ENCODE data around the gene PDE9A.

Gene PDE9A

GRCh38 chr21:42760361-42760950 is 107.0 kb downstream of the PDE9A start:
- no peak for DNase-seq

DNA sequence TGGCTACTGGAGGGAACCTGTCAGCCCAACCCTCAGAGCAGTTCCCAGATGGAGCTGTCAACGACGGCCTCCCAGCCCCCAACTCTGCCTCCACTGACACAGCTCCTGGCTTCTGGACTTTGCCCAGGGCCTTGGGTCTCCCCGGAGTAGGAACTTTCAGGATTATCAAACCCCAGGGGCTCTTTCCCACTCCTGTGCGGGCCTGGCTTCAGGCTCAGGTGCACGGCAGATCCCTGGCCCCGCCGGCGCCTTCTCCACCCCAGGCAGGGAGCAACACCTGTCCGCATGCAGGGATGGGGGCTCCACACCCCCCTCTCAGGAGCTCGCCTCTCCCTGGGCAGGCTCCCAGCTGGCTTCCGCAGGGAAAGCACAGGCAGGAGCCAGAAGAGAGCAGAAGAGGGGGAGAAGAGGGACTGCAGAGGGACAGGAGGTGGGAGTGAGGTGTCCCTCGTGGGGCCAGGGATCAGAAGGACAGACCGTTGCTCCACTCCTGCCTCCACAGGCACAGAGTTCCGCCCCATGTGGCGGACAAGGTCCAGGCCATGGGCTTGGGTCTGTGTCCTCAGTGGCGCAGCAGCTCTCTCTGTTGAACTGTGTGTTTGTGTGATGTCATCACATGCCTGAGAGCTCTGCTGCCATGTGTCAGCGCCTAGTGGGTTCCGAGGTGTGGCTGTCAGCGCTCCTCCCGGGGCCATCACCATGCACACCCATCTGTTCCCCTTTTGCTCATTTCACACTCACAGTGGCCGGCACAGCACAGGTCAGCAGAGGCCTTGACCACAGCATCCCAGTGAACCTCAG is 107.7 kb downstream of the PDE9A start:
- no peak for DNase-seq

DNA sequence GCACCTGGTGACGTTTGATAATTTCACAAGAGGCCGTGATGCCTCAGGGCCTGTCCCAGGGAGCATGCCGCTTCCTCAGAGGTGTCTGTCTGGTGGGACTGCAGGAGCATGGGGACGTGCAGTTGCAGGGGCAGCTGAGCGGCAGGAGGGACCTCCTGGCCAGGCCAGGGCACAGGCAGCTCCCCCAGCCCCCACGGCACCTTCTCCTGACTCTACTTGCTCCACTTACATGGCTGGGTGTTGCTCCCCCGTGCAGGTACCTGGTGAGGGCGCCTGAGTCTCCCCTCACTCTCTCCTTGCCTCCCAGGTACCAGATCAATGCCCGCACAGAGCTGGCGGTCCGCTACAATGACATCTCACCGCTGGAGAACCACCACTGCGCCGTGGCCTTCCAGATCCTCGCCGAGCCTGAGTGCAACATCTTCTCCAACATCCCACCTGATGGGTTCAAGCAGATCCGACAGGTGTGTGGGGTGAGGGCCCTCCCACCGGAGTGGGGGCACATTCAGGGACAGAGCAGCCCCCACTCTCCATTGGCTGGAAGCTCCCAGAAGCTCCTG is 108.4 kb downstream of the PDE9A start:
- no peak for DNase-seq

GRCh38 chr21:42763581-42764442 is 110.4 kb downstream of the PDE9A start:
- no peak for DNase-seq

DNA sequence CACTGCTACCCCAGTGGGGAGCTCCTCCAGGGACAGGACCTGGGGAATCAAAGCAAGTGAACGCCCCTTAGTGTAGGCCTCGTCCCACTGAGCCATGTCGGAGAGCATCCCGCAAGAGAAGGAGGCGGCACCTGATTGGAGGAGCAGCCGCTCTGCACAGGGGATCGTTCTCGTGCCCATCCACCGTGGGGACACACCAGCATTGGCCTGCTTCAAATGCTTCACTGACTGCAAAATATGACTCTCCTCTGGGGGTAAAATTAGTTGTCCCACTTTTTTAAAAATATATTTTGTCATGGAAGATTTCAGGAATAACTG is 111.0 kb downstream of the PDE9A start:
- no peak for DNase-seq

- no peak for DNase-seq
These were observed 111.5 kb downstream of the PDE9A start for GRCh38 chr21:42764883-42765282.

GRCh38 chr21:42765656-42766055 is 112.2 kb downstream of the PDE9A start:
- no peak for DNase-seq

DNA sequence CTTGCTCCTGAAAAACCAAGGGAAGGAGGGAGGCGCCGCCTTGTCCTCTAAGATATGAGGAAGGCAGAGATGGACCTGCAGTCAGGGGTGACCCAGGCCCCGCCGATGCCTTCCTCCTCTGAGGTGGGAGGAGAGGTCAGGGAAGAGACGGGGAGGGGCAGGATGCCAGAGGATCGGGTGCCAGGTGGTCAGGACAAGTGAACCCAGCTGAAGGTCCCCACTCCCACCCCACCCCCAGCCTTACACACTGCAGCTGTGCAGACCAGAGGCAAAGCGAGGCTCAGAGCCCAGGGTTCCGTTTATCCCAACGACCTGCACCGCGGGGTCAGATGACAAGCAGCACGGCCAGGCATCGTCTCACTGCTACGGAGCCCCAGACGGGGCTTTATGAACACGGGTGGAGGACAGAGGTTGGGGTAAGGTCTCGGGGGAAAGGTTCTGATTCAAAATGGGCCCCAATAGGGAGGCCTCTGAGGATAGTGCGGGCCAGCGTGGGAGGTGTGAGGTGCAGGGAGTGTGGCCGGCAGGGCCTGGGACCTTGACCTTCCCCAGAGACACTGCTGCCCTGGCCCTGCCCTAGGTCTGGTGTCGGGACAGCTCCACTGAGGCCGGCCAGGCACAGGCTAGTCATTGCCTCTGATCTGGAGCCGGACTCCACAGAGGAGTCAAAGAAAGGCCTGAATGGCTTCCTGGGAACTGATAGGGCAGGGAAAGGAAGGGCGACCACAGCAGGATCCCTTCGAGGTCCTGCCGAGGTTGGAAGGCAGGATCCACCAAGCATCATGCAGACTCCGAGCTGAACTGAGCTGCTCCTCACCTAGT is 113.5 kb downstream of the PDE9A start:
- DNase-seq = no peak

- no peak for DNase-seq
These were observed 114.1 kb downstream of the PDE9A start for GRCh38 chr21:42767561-42767835.

- no peak for DNase-seq
These were observed 115.1 kb downstream of the PDE9A start for GRCh38 chr21:42768324-42769121.

DNA sequence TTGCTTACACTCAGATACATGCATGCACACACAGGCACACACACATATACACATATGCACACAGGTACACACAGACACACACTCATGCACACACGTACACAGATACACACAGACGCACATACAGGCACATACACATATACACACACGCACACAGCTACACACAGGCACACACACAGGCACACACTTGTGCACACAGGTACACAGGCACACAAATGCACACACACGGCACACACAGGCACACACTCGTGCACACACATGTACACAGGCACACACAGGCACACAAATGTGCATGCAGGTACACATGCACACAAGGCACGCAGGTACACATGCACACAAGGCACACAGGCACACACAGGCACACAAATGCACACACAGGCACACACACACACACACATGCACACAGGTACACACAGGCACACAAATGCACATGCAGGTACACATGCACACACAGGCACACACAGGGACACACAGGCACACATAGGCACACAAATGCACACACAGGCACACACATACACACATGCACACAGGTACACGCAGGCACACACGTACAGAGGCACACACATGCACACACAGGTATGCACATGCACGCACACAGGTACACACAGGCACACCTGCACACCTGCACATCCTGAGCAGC is 115.9 kb downstream of the PDE9A start:
- DNase-seq = no peak

GRCh38 chr21:42769820-42770716 is 116.6 kb downstream of the PDE9A start:
- no peak for DNase-seq

- DNase-seq = no peak
These were observed 117.5 kb downstream of the PDE9A start for GRCh38 chr21:42770717-42771502.

DNA sequence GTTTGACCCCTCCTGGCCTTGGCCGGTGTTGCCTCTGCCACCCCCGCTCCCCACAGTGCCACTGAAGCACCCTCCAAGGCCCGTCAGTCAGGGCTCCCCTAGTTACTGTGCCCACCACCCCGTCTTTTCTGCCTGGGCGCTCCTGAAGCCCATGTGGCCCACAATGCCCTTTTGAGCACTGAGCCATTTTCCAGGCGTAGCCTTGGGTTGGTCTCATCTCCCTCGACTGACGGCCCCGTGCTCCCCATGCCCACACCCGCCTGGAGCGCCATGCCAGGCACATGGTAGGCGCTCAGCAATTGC is 118.0 kb downstream of the PDE9A start:
- no peak for DNase-seq

DNA sequence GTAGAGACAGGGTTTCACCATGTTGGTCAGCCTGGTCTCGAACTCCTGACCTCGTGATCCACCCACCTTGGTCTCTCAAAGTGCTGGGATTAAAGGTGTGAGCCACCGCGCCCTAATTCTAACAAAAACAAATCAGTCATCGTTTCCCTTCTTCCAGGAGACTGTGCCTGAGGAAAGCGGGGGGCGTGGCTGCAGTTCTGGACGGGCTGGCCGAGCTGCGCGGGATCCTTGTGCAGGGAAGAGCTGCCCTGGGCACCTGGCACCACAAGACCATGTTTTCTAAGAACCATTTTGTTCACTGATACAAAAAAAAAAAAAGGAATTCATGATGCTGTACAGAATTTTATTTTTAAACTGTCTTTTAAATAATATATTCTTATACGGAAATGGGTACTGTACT is 121.7 kb downstream of the PDE9A start:
- DNase-seq = no peak

DNA sequence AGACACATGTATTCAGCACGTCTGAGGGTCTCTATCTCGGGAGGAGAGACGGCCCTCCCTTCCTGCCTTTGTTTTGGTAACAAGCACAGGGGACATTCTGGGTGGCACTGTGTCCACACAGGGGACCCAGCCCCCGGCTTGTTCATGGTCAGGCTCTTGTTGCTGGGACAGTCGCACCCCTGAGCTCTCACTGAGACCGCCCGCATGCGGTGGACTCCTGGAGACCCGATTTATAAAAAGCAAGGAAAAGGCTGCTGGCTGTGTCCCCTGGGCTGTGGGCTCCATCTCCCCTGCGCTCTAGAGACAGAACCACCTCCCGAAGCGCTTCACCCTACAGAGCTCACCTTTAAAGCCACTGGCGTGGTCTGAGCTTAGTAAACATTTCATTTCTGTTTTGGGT is 122.5 kb downstream of the PDE9A start:
- no peak for DNase-seq

GRCh38 chr21:42777064-42777756 is 123.8 kb downstream of the PDE9A start:
- DNase-seq = no peak

- no peak for DNase-seq
These were observed 124.4 kb downstream of the PDE9A start for GRCh38 chr21:42777757-42778344.

DNA sequence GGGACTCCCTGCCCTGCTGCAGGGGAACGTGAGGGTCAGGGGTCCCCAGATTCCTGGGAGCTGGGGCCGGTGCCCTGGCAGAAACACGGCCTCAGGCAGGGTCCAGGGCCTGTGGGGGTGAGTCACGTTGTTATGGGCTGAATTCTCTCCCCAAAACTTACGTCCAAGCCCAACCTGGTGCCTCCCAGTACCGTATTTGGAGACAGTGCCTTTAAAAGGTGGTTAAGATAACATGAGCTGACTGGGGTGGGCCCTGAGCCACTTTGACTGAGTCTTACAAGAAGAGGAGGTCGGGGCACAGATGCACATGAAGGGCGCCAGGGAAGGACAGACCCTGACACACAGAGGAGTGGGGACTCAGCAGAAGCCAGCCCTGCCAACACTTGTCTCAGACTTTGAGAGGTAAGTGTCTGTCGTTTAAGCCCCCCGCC is 126.0 kb downstream of the PDE9A start:
- no peak for DNase-seq

Measured in T1000 (cell line).